Right lobe of liver (tissue), 4 donors: ENCODE data around the gene CPED1.

Source experiments
- POLR2A ChIP-seq: fragments of 450-650 bp; IDR thresholded peaks from one replicate; pipeline ENCODE4 v1.6.1; 2017; ENCODE audit warnings: antibody characterized with exemption, mild to moderate bottlenecking
- TF ChIP-seq, protein P1 (sequence below), 4 donors: fragments of 200-600 bp in 3 of 4; fragments of 450-650 bp in 1 of 4; IDR thresholded peaks; one replicate each; pipeline versions ENCODE4 v1.5.1 to v1.8.0; 2016 to 2022; ENCODE audit warnings: antibody characterized with exemption in 4 of 4, mild to moderate bottlenecking in 2 of 4
- donor health status: DM: no; HTN: no; CAD: no.
- donor health status: DM: no; HTN: no; CAD: no.
- donor health status: DM: no; HTN: yes; CAD: no.

DNA sequence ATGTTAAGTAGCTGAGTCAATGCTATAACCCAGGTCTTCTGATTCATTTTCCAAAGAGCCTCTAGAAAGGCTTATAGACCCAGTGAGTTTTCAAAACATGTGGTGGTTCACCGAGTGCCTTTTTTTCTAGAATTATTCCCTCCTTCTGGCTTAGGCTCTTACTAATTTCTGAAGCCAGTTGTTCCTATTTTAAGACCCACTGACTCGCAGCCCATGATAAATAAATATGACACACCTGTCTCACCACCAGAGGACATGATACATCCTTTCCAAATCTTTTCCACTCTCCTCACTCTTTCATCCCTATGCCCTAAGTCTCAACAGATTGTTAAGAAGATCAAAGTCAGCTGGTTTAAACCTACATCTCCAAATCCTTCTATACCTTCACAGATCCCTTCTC lies 214.3 kb downstream of the CPED1 start:
- TF ChIP-seq, protein P1, sequence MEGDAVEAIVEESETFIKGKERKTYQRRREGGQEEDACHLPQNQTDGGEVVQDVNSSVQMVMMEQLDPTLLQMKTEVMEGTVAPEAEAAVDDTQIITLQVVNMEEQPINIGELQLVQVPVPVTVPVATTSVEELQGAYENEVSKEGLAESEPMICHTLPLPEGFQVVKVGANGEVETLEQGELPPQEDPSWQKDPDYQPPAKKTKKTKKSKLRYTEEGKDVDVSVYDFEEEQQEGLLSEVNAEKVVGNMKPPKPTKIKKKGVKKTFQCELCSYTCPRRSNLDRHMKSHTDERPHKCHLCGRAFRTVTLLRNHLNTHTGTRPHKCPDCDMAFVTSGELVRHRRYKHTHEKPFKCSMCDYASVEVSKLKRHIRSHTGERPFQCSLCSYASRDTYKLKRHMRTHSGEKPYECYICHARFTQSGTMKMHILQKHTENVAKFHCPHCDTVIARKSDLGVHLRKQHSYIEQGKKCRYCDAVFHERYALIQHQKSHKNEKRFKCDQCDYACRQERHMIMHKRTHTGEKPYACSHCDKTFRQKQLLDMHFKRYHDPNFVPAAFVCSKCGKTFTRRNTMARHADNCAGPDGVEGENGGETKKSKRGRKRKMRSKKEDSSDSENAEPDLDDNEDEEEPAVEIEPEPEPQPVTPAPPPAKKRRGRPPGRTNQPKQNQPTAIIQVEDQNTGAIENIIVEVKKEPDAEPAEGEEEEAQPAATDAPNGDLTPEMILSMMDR (IDR thresholded peaks at IDR 0.05) = no peak
- TF ChIP-seq POLR2A = no peak
